ENCODE data around the gene TMC5.
"Not testable (repeated sequence)": the region's sequence is repeated elsewhere in the genome, so short reads cannot be mapped to it uniquely, and the experiment has no call there.

Gene TMC5, protein sequence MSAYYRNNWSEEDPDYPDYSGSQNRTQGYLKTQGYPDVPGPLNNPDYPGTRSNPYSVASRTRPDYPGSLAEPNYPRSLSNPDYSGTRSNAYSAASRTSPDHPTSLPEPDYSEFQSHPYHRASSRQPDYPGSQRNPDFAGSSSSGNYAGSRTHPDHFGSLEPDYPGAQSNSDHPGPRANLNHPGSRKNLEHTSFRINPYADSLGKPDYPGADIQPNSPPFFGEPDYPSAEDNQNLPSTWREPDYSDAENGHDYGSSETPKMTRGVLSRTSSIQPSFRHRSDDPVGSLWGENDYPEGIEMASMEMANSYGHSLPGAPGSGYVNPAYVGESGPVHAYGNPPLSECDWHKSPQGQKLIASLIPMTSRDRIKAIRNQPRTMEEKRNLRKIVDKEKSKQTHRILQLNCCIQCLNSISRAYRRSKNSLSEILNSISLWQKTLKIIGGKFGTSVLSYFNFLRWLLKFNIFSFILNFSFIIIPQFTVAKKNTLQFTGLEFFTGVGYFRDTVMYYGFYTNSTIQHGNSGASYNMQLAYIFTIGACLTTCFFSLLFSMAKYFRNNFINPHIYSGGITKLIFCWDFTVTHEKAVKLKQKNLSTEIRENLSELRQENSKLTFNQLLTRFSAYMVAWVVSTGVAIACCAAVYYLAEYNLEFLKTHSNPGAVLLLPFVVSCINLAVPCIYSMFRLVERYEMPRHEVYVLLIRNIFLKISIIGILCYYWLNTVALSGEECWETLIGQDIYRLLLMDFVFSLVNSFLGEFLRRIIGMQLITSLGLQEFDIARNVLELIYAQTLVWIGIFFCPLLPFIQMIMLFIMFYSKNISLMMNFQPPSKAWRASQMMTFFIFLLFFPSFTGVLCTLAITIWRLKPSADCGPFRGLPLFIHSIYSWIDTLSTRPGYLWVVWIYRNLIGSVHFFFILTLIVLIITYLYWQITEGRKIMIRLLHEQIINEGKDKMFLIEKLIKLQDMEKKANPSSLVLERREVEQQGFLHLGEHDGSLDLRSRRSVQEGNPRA

DNA sequence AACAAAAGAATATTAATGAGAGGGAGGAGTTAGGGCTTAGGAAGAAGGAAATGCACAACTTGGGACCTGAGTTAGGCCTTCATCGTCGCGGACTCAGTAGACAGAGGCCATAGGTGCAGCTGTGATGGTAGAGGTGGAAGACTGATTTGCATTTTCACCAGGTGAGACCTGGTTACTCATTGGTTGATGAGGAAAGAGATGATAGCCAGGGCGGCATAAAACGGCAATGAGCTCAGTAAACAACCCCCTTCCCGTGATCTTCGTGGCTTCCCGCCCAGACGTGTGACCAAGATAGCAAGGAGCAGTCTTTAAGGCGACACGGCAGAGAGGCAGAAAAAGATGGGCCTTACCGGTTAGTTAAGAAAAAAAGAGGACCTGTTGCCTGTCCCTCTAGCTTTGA lies at the start of gene TMC5:
Gene TMC5 (plus strand): TSS at position 244 of the 400 bp plus-strand sequence. CDS start 22,156 bp downstream, outside the sequence.
- no peak for TF ChIP-seq CTCF (IDR thresholded peaks at IDR 0.05; ENCODE audit: extremely low read depth, insufficient read depth, missing control alignments)
- in situ Hi-C loops (cut with MboI; ENCODE audit: low pct_unique_long_range_greater_than_20kb, low sequenced_read_pairs, unreplicated experiment) = no loop called here
- no peak for DNase-seq (ENCODE audit: low spot score)

- in situ Hi-C loops (cut with MboI; ENCODE audit: low pct_unique_long_range_greater_than_20kb, low sequenced_read_pairs, unreplicated experiment) = loop anchor here (5.0 to 10.0 kb wide), 2 partner anchors 198 to 285 kb away; no protein-coding TSS in a partner anchor
These were observed 45.1 kb upstream of the TMC5 start for GRCh38 chr16:19372541-19372940.

DNA sequence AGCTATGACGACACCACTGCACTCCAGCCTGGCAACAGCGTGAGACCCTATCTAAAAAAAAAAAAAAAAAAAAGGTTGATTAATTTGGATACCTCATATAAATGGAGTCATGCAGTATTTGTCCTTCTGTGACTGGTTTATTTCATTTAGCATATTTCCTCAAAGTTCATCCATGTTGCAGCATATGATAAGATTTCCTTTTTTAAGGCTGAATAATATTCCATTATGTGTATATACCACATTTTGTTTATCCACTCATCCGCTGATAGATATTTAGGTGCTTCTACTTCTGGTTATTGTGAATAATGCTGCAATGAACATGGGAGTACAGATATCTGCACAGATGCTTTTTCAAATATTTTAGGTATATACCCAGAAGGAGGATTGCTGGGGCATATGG lies 43.3 kb upstream of the TMC5 start:
- in situ Hi-C loops (cut with MboI; ENCODE audit: low pct_unique_long_range_greater_than_20kb, low sequenced_read_pairs, unreplicated experiment) = loop anchor here (5.0 to 10.0 kb wide), 2 partner anchors 200 to 287 kb away; no protein-coding TSS in a partner anchor
- no peak for TF ChIP-seq CTCF (IDR thresholded peaks at IDR 0.05; ENCODE audit: extremely low read depth, insufficient read depth, missing control alignments)
- no peak for DNase-seq (ENCODE audit: low spot score)

More at GRCh38 chr16:19372541-19372940, 45.1 kb upstream of the TMC5 start:
- DNase-seq (ENCODE audit: low spot score) = not testable (repeated sequence)

GRCh38 chr16:19375561-19376158 lies 42.0 kb upstream of the TMC5 start:
- peak; percentile 75 for DNase-seq (ENCODE audit: low spot score)
- in situ Hi-C loops (cut with MboI; ENCODE audit: low pct_unique_long_range_greater_than_20kb, low sequenced_read_pairs, unreplicated experiment) = loop anchor here (10.0 kb wide), 1 partner anchor 201 kb away; no protein-coding TSS in a partner anchor
- peak; percentile 79 for TF ChIP-seq CTCF (IDR thresholded peaks at IDR 0.05; ENCODE audit: extremely low read depth, insufficient read depth, missing control alignments)

DNA sequence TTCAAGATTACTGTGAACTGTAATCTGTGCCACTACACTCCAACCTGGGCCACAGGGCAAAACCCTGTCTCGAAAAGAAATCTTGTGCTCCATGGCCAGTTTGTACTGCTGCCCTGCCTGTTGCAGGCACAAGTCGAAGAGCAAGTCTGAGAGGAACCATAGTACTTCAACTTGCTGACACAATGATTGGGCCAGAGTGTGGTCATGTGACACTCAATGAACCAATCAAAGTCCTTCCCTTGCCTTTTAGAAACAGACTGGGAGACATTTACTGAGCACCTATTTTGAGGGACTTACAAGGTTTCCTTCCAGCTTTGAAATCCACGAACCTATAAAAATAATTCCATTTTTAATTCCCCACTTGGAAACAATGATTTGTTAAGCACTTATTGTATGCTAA lies 39.8 kb upstream of the TMC5 start:
- no peak for TF ChIP-seq CTCF (IDR thresholded peaks at IDR 0.05; ENCODE audit: extremely low read depth, insufficient read depth, missing control alignments)

DNA sequence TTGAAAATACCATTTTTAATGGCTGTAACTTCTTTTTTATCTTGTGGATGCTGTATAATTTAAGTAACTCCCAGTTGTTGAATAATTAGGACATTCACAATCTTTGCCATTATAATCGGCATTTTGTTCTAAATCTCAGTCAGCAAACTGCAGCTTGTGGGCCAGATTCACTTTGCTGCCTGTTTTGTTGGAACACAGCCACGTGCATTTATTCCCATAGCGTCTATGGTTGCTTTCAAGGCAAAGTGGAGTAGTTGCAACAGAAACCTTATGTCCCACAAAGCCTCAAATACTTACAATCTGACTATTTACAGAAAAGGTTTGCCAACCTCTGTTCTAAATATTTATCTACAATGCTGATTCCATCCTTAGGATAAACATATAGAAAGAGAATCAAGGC lies 39.2 kb upstream of the TMC5 start:
- TF ChIP-seq CTCF (IDR thresholded peaks at IDR 0.05; ENCODE audit: extremely low read depth, insufficient read depth, missing control alignments) = no peak
- in situ Hi-C loops (cut with MboI; ENCODE audit: low pct_unique_long_range_greater_than_20kb, low sequenced_read_pairs, unreplicated experiment) = loop anchor here (10.0 kb wide), 1 partner anchor 204 kb away; no protein-coding TSS in a partner anchor

More for the DNA sequence above, 39.8 kb upstream of the TMC5 start:
- no peak for DNase-seq (ENCODE audit: low spot score)
- in situ Hi-C loops (cut with MboI; ENCODE audit: low pct_unique_long_range_greater_than_20kb, low sequenced_read_pairs, unreplicated experiment) = loop anchor here (10.0 kb wide), 1 partner anchor 203 kb away; no protein-coding TSS in a partner anchor

More for the DNA sequence above, 39.2 kb upstream of the TMC5 start:
- no peak for DNase-seq (ENCODE audit: low spot score)

Data from GM13977 (cell line).